Sigmoid colon (tissue), 7 donors: ENCODE data around the gene SOX2. TPM values are rescaled to one million over a fixed set of nuclear protein-coding genes. Genes with fewer than 3 reads are reported as not detected.
A peak's percentile ranks its signal among the peaks of the same experiment; 100 is the strongest.

Experiments
- DNase-seq: peaks from one replicate; pipeline ENCODE4 v3.0.0-alpha.2; 2019
- H3K27ac ChIP-seq, 4 donors: fragments of 200-600 bp; sonication (generic); one replicate each; pipeline ENCODE4 v1.5.1; 2016 to 2019; ENCODE audit warnings: mild to moderate bottlenecking in 1 of 4
- H3K27me3 ChIP-seq, 3 donors: fragments of 200-600 bp; sonication (generic); one replicate each; pipeline ENCODE4 v1.5.1; 2019; ENCODE audit warnings: mild to moderate bottlenecking in 1 of 3
- H3K36me3 ChIP-seq, 4 donors: fragments of 200-600 bp; sonication (generic); one replicate each; pipeline ENCODE4 v1.5.1; 2016 to 2019
- H3K4me1 ChIP-seq, 4 donors: fragments of 200-600 bp; sonication (generic); one replicate each; pipeline ENCODE4 v1.5.1; 2017 to 2019
- H3K4me3 ChIP-seq, 4 donors: fragments of 200-600 bp; sonication (generic); one replicate each; pipeline ENCODE4 v1.5.1; 2017 to 2019; ENCODE audit warnings: mild to moderate bottlenecking in 2 of 4, moderate library complexity in 1 of 4
- H3K9me3 ChIP-seq, 4 donors: fragments of 200-600 bp in 3 of 4; sonication (generic) in 3 of 4; one replicate each; pipeline versions ENCODE4 v1.5.1 to v1.6.1; 2013 to 2019
- EP300 ChIP-seq, 4 donors: sonication (generic); formaldehyde crosslinking; IDR thresholded peaks; one replicate each; pipeline ENCODE4 v1.6.1; 2017; ENCODE audit warnings: antibody characterized with exemption in 4 of 4
- POLR2A ChIP-seq, 2 donors: fragments of 450-650 bp; IDR thresholded peaks; one replicate each; pipeline ENCODE4 v1.6.1; 2016; ENCODE audit warnings: antibody characterized with exemption in 2 of 2, mild to moderate bottlenecking in 2 of 2, moderate library complexity in 2 of 2
- POLR2AphosphoS5 ChIP-seq, 4 donors: sonication (generic); formaldehyde crosslinking; IDR thresholded peaks; one replicate each; pipeline ENCODE4 v1.6.1; 2017; ENCODE audit warnings: antibody characterized with exemption in 4 of 4
- WGBS, 2 donors: extraction: QIAGEN DNeasy Blood & Tissue Kit; methylation state at CpG; one replicate each; pipeline ENCODE4 v1.1.7; 2013; 5-methylcytosine and 5-hydroxymethylcytosine counted together
- intact Hi-C: fragments of 100-400 bp; cut with DNase I; formaldehyde crosslinking; loops from one replicate; pipeline ENCODE4 v1.15.1; 2023
- polyA plus RNA-seq, 3 donors: library from polyadenylated mRNA; stranded (reverse); fragments of 200-250 nt; gene quantifications; one replicate each; pipeline ENCODE4 v1.2.3, GENCODE V29; 2013
- total RNA-seq, 4 donors: library from RNA; depleted of rRNA; stranded (reverse); fragments of >200 nt; gene quantifications; one replicate each; pipeline ENCODE4 v1.1.0, GENCODE V29; 2016
- TF ChIP-seq, protein P1 (sequence below), 4 experiments: fragments of 450-650 bp in 3 of 4; fragments of 200-600 bp in 1 of 4; IDR thresholded peaks; one replicate each; pipeline ENCODE4 v1.5.1; 2016 to 2019; ENCODE audit warnings: antibody characterized with exemption in 4 of 4, mild to moderate bottlenecking in 3 of 4, moderate library complexity in 2 of 4
- donor health status: healthy with polysubstance abuse.
- donor health status: Bipolar disorder and iron deficiency.
- donor health status: healthy.

The SOX2 gene
- total and polyA plus RNA-seq, 7 donors, result 1.9 to 7.7 (median 6.9) TPM; not detected in 2

DNA sequence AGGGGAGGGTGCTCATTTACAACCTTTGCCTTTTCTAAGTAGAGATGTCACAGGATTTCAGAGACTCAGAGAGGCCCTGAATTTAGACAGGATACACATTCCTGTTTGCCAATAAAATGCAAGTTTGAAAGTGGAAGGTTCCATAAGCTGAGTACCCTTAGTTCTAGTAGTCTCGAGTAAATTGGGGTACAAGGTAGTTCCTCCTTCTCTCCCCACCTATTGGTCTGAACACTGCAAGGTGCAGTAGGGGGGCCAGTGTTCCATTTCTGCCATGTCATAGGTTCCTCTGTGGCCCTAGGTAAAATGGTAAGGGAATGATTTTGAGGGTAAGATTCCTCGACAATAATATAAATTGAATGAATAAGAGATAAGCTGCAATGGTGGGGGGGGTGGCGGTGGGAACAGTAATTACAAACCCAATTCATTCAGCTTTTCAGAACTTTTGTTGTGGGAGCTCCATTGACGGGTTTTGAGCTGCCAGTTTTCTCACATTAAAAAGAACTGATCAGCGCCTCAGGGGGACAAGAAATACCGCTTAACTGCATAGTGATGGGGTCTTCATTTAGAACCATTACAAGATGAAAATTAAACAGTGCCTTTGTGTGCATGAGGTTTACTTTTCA, 5.9 kb downstream of the SOX2 start:
- intact Hi-C loops, result no loop called here
- H3K27me3 ChIP-seq, result peaks cover 57 to 100% (median 99%) of the 10 kb centered on the region in 3 donors

DNA sequence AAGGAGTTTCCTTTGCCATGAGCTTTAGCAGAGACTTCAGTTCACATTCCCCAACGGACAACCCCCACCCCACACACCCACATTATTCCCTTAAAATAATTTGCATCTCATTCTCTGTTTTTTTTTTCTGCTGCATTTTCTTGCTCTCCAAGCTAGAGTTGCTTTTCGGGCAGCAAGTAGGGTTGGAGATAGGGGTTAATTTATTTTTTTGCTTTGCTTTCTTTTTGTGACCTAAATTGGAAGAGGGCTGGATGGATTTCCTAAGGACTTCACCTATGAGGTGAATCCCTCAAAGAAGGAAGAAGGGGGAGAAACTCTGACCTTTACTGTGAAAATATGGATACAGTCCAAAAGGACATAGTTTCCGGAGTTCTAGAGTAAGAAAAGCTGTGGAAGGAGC, 6.6 kb downstream of the SOX2 start:
- no peak overlapping the region for H3K4me3 ChIP-seq
- H3K4me1 ChIP-seq, result peaks cover 0 to 7% (median 3%) of the 10 kb centered on the region in 4 donors
- H3K27ac ChIP-seq, result peak overlapping the region in 1 of 4 donors; percentile 15
- 15 to 29% methylated on average over 3 of the region's 3 CpGs for WGBS, 2 donors
- intact Hi-C loops, result no loop called here
- no peaks in the 10 kb centered on the region for H3K36me3 ChIP-seq
- no peak for DNase-seq
- peaks cover 57 to 100% (median 99%) of the 10 kb centered on the region in 3 donors for H3K27me3 ChIP-seq
- TF ChIP-seq POLR2AphosphoS5 (IDR thresholded peaks at IDR 0.05), result no peak
- TF ChIP-seq EP300 (IDR thresholded peaks at IDR 0.05), result no peak
- no peak for TF ChIP-seq POLR2A (IDR thresholded peaks at IDR 0.05)
- TF ChIP-seq, protein P1, sequence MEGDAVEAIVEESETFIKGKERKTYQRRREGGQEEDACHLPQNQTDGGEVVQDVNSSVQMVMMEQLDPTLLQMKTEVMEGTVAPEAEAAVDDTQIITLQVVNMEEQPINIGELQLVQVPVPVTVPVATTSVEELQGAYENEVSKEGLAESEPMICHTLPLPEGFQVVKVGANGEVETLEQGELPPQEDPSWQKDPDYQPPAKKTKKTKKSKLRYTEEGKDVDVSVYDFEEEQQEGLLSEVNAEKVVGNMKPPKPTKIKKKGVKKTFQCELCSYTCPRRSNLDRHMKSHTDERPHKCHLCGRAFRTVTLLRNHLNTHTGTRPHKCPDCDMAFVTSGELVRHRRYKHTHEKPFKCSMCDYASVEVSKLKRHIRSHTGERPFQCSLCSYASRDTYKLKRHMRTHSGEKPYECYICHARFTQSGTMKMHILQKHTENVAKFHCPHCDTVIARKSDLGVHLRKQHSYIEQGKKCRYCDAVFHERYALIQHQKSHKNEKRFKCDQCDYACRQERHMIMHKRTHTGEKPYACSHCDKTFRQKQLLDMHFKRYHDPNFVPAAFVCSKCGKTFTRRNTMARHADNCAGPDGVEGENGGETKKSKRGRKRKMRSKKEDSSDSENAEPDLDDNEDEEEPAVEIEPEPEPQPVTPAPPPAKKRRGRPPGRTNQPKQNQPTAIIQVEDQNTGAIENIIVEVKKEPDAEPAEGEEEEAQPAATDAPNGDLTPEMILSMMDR (IDR thresholded peaks at IDR 0.05), result no peak
- H3K9me3 ChIP-seq, result no peaks in the 10 kb centered on the region

More for the DNA sequence above, 5.9 kb downstream of the SOX2 start:
- WGBS, 2 donors, result 23 to 27% methylated on average over 6 of the region's 6 CpGs
- Histone ChIP-seq H3K4me3 (no peak overlapping the region), H3K4me1 (peaks cover 0 to 10% (median 5%) of the 10 kb centered on the region in 4 donors), H3K9me3 (no peaks in the 10 kb centered on the region), H3K27ac (no peak overlapping the region), H3K36me3 (no peaks in the 10 kb centered on the region)
- TF ChIP-seq EP300 (IDR thresholded peaks at IDR 0.05), result no peak
- TF ChIP-seq POLR2A (IDR thresholded peaks at IDR 0.05), result no peak
- TF ChIP-seq, protein P1 (IDR thresholded peaks at IDR 0.05), result no peak
- no peak for TF ChIP-seq POLR2AphosphoS5 (IDR thresholded peaks at IDR 0.05)
- DNase-seq, result no peak

DNA sequence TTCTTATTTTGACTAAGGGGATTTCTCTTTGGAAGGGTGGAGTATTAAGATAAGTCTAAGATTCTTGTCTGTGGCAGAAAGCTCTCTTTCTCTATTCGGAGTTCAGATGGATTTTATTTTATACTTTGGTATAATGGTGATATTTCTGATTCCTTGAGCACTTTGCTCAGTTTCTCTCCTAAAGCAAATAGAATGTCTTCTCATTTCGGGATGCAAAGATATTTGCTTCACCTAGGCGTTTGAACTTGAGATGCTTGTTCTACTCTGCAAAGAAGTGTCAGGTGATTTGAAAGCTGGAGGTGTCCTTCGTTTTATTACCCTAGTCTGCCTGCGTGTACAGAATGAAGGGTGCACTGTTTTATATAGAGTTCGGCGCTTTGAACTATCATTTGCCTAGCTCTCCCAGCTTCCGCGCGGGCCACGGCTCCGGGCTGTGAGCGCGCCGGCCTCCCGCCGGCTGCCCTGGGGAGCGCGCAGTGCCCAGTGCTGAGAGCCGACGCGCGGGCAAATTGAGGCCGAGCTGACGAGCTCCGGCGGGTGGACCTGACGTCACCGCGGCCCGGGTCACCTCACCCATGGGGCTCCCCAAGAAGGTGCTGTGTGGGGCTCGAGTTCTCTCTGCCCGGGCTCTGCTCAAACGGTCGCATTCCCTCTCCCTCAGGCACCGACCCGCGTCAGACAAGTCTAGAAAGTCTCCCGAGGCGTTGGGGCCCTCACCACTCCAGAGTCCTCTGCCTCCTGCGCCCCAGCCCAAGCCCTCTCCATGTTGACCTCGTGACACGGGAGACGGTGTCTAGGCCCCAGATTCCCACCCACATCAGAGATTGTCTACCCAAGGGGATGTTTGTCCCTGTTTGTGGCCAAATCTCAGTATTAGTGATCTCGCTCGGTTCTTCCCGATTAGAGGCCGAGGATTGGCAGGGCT, 7.5 kb downstream of the SOX2 start:
- Histone ChIP-seq H3K27me3 (peaks cover 66 to 100% (median 99%) of the 10 kb centered on the region in 3 donors), H3K27ac (peak overlapping the region; percentile 2 to 47 (median 21)), H3K36me3 (no peaks in the 10 kb centered on the region), H3K4me1 (peaks cover 0 to 7% (median 3%) of the 10 kb centered on the region in 4 donors), H3K9me3 (no peaks in the 10 kb centered on the region), H3K4me3 (peak overlapping the region in 1 of 4 donors; percentile 1)
- intact Hi-C loops, result no loop called here
- TF ChIP-seq POLR2A (IDR thresholded peaks at IDR 0.05), result no peak
- no peak for TF ChIP-seq EP300 (IDR thresholded peaks at IDR 0.05)
- TF ChIP-seq, protein P1 (IDR thresholded peaks at IDR 0.05), result no peak
- peak in 1 of 4 donors; percentile 16 for TF ChIP-seq POLR2AphosphoS5 (IDR thresholded peaks at IDR 0.05)
- 3 to 6% methylated on average over 48 of the region's 48 CpGs for WGBS, 2 donors
- DNase-seq, result no peak

DNA sequence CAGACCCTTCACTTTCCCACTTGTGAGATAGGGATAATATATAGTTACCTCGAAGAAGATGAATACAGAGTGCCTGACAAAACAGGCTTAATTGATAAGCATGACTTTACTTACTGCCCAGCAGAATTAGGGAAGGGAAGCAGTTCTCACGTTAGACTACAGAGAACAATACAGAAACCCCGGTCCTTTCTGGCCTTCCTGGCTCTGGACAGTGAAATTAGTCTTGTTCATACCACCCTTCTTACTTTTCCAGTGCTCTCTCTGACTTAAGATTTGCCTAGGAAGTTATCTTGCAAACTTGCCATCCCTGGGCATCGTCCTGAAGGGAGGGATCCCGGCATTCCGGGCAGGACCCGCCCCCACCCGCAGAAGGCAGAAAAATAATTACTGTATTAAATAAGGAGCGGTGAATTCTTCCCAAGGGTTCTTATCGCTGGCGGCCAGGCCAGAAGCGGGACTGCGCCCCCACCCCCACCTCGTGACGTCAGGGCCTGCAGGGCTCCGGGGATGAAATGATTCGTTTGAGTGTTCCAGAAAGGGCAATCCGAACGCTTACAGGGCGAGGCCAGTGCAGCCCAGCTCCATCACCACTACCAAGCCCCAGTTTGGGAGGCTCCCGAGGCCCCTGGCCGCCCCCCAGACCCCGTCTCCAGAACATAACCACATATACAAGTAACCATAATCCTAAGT, 8.4 kb downstream of the SOX2 start:
- Histone ChIP-seq H3K9me3 (no peaks in the 10 kb centered on the region), H3K4me1 (peaks cover 0 to 7% (median 3%) of the 10 kb centered on the region in 4 donors), H3K36me3 (no peaks in the 10 kb centered on the region), H3K4me3 (no peak overlapping the region), H3K27ac (peak overlapping the region; percentile 2 to 47 (median 21)), H3K27me3 (peaks cover 65 to 100% (median 97%) of the 10 kb centered on the region in 3 donors)
- DNase-seq, result no peak
- intact Hi-C loops, result no loop called here
- WGBS, 2 donors, result 8 to 11% methylated on average over 23 of the region's 23 CpGs
- TF ChIP-seq POLR2A (IDR thresholded peaks at IDR 0.05), result no peak
- TF ChIP-seq, protein P1 (IDR thresholded peaks at IDR 0.05), result no peak
- TF ChIP-seq POLR2AphosphoS5 (IDR thresholded peaks at IDR 0.05), result no peak
- no peak for TF ChIP-seq EP300 (IDR thresholded peaks at IDR 0.05)
